Gastroesophageal sphincter (tissue), 3 donors: ENCODE measurements around the gene SLC12A8.

Experiments used
- CTCF ChIP-seq, 4 experiments: fragments of 200-600 bp in 2 of 4; fragments of 450-650 bp in 2 of 4; sonication (generic) in 1 of 4; IDR thresholded peaks; one replicate each; pipeline ENCODE4 v1.5.1; 2017 to 2019; ENCODE audit warnings: antibody characterized with exemption in 4 of 4, mild to moderate bottlenecking in 2 of 4, moderate library complexity in 2 of 4
- EP300 ChIP-seq: sonication (generic); formaldehyde crosslinking; IDR thresholded peaks from one replicate; pipeline ENCODE4 v1.6.1; 2017; ENCODE audit warnings: antibody characterized with exemption, mild to moderate bottlenecking
- POLR2A ChIP-seq, 2 donors: fragments of 450-650 bp; IDR thresholded peaks; one replicate each; pipeline ENCODE4 v1.6.1; 2017; ENCODE audit warnings: antibody characterized with exemption in 2 of 2, mild to moderate bottlenecking in 2 of 2, moderate library complexity in 1 of 2
- POLR2AphosphoS5 ChIP-seq: sonication (generic); formaldehyde crosslinking; IDR thresholded peaks from one replicate; pipeline ENCODE4 v1.6.1; 2017; ENCODE audit warnings: antibody characterized with exemption

- no peak for TF ChIP-seq CTCF (IDR thresholded peaks at IDR 0.05)
- no peak for TF ChIP-seq POLR2AphosphoS5
- TF ChIP-seq POLR2A (IDR thresholded peaks at IDR 0.05), result no peak
- TF ChIP-seq EP300, result no peak
These were observed 72.3 kb downstream of the SLC12A8 start for GRCh38 chr3:125140011-125140817.
